Measurements from ENCODE around the gene TECPR1.

- TF ChIP-seq, protein P1, sequence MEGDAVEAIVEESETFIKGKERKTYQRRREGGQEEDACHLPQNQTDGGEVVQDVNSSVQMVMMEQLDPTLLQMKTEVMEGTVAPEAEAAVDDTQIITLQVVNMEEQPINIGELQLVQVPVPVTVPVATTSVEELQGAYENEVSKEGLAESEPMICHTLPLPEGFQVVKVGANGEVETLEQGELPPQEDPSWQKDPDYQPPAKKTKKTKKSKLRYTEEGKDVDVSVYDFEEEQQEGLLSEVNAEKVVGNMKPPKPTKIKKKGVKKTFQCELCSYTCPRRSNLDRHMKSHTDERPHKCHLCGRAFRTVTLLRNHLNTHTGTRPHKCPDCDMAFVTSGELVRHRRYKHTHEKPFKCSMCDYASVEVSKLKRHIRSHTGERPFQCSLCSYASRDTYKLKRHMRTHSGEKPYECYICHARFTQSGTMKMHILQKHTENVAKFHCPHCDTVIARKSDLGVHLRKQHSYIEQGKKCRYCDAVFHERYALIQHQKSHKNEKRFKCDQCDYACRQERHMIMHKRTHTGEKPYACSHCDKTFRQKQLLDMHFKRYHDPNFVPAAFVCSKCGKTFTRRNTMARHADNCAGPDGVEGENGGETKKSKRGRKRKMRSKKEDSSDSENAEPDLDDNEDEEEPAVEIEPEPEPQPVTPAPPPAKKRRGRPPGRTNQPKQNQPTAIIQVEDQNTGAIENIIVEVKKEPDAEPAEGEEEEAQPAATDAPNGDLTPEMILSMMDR (IDR thresholded peaks at IDR 0.05) = no peak
- TF ChIP-seq HDAC2 (IDR thresholded peaks at IDR 0.05) = no peak
- TF ChIP-seq RAD21 (conservative IDR thresholded peaks at IDR 0.05 in 1 of 2, IDR thresholded peaks at IDR 0.05 in 1 of 2) = no peak
- TF ChIP-seq PHF8 (IDR thresholded peaks at IDR 0.05; ENCODE audit: borderline replicate concordance, low read depth) = no peak
Measured at GRCh38 chr7:98203964-98204605, 47.9 kb downstream of the TECPR1 start.
